SK-N-SH (cell line): Measurements from ENCODE around the gene SHROOM1. TPM values are rescaled to one million over a fixed set of nuclear protein-coding genes. Genes with fewer than 3 reads are reported as not detected.

Source experiments
- CTCF ChIA-PET: fragments of 300-600, 350-600 bp; formaldehyde crosslinking; extraction: SDS; loops from one replicate; lab custom pipeline; 2021; lab: Yijun Ruan, JAX
- POLR2A ChIA-PET: fragments of 350-600 bp; sonication (Branson Sonifier 250); formaldehyde crosslinking; extraction: SDS; loops from one replicate; lab custom pipeline; 2020; ENCODE audit warnings: antibody characterized with exemption, inconsistent platforms; lab: Yijun Ruan, JAX
- DNase-seq: peaks from one replicate; pipeline ENCODE4 v3.0.0; 2012
- H2AFZ ChIP-seq: fragments of 200-600 bp; sonication (generic); 2 replicates; pipeline ENCODE4 v1.8.1; 2016; ENCODE audit warnings: antibody characterized with exemption, mild to moderate bottlenecking, low read depth
- H3F3A ChIP-seq: fragments of 200-600 bp; sonication (generic); replicated peaks from 2 replicates; pipeline ENCODE3; 2016; ENCODE audit warnings: antibody characterized with exemption, mild to moderate bottlenecking; ENCODE audit not compliant: insufficient read depth
- H3K27ac ChIP-seq, 2 experiments: fragments of 200-500 bp in 1 of 2; fragments of 200-600 bp in 1 of 2; sonication (Bioruptor generic) in 1 of 2; sonication (generic), shearing (Covaris generic) in 1 of 2; 2 replicates each; pipeline versions ENCODE4 v1.5.1 to v1.6.1; 2014 to 2016; ENCODE audit warnings: low read depth in 2 of 2, inconsistent platforms in 1 of 2, low read length in 1 of 2, mild to moderate bottlenecking in 1 of 2, mixed read lengths in 1 of 2
- H3K27me3 ChIP-seq: fragments of 200-600 bp; sonication (generic), shearing (Covaris generic); 2 replicates; pipeline ENCODE4 v1.6.1; 2016; ENCODE audit warnings: mixed run types; ENCODE audit not compliant: insufficient read depth
- H3K36me3 ChIP-seq, 2 experiments: fragments of 200-500 bp in 1 of 2; fragments of 200-600 bp in 1 of 2; sonication (Bioruptor generic) in 1 of 2; sonication (generic) in 1 of 2; replicated peaks in 1 of 2; 2 replicates each; pipeline versions ENCODE3 to v1.5.1; 2014 to 2016; ENCODE audit warnings: low read length in 1 of 2, mild to moderate bottlenecking in 1 of 2; ENCODE audit not compliant: insufficient read depth in 2 of 2, control insufficient read depth in 1 of 2
- H3K4me1 ChIP-seq, 2 experiments: fragments of 200-500 bp in 1 of 2; fragments of 200-600 bp in 1 of 2; sonication (Bioruptor generic) in 1 of 2; sonication (generic), shearing (Covaris generic) in 1 of 2; 2 replicates each; pipeline versions ENCODE4 v1.5.1 to v1.6.1; 2014 to 2016; ENCODE audit warnings: low read depth in 1 of 2, low read length in 1 of 2, mixed run types in 1 of 2; ENCODE audit not compliant: insufficient read depth in 2 of 2, control insufficient read depth in 1 of 2
- H3K4me2 ChIP-seq: fragments of 200-600 bp; sonication (generic), shearing (Covaris generic); 2 replicates; pipeline ENCODE4 v1.6.1; 2017; ENCODE audit warnings: mixed run types
- H3K4me3 ChIP-seq, 2 experiments: fragments of 200-500 bp in 1 of 2; fragments of 200-600 bp in 1 of 2; sonication (Bioruptor generic) in 1 of 2; sonication (generic), shearing (Covaris generic) in 1 of 2; 2 replicates each; pipeline versions ENCODE4 v1.5.1 to v1.8.1; 2014 to 2016; ENCODE audit warnings: low read depth in 2 of 2, inconsistent platforms in 1 of 2, low read length in 1 of 2, mild to moderate bottlenecking in 1 of 2, mixed read lengths in 1 of 2, moderate library complexity in 1 of 2
- H3K79me2 ChIP-seq: fragments of 200-600 bp; sonication (generic); 2 replicates; pipeline ENCODE4 v1.8.1; 2017; ENCODE audit warnings: mild to moderate bottlenecking; ENCODE audit not compliant: insufficient read depth
- H3K9ac ChIP-seq: fragments of 200-600 bp; sonication (generic); 2 replicates; pipeline ENCODE4 v1.6.1; 2017; ENCODE audit warnings: mixed run types
- H3K9me2 ChIP-seq: fragments of 200-600 bp; sonication (generic); 2 replicates; pipeline ENCODE4 v1.6.1; 2017; ENCODE audit warnings: mixed run types
- H3K9me3 ChIP-seq: fragments of 200-600 bp; sonication (generic); 2 replicates; pipeline ENCODE4 v1.6.1; 2017; ENCODE audit warnings: mixed run types, mild to moderate bottlenecking, moderate library complexity
- H4K20me1 ChIP-seq: fragments of 200-600 bp; sonication (generic); 2 replicates; pipeline ENCODE4 v1.6.1; 2017; ENCODE audit warnings: mild to moderate bottlenecking, mixed run types; ENCODE audit not compliant: insufficient read depth
- CHD2 ChIP-seq: fragments of 150-350 bp; IDR thresholded peaks from 2 replicates; pipeline ENCODE4 v1.6.1; 2018; ENCODE audit warnings: low read length; ENCODE audit not compliant: partially characterized antibody
- CTCF ChIP-seq: fragments of 200-600 bp; sonication (generic); IDR thresholded peaks from 2 replicates; pipeline ENCODE4 v1.6.1; 2017; ENCODE audit warnings: antibody characterized with exemption, mild to moderate bottlenecking, moderate library complexity
- ELF1 ChIP-seq: IDR thresholded peaks from 2 replicates; pipeline ENCODE4 v1.4.0; 2012
- EZH2phosphoT487 ChIP-seq: fragments of 200-600 bp; sonication (generic); IDR thresholded peaks from 2 replicates; pipeline ENCODE4 v1.6.1; 2017; ENCODE audit warnings: low read depth, mixed run types, mild to moderate bottlenecking, antibody characterized with exemption, moderate library complexity, borderline replicate concordance
- FOXJ3 ChIP-seq: sonication (generic); formaldehyde crosslinking; IDR thresholded peaks from 2 replicates; pipeline ENCODE4 v1.5.1; 2020; ENCODE audit warnings: mild to moderate bottlenecking, missing genetic modification reagents
- GABPA ChIP-seq: IDR thresholded peaks from 2 replicates; pipeline ENCODE4 v1.4.0; 2012; ENCODE audit warnings: low read depth, mild to moderate bottlenecking
- GATA2 ChIP-seq: sonication (generic); formaldehyde crosslinking; IDR thresholded peaks from 2 replicates; pipeline ENCODE4 v1.5.0; 2020; ENCODE audit warnings: mild to moderate bottlenecking, missing genetic modification reagents
- NFIC ChIP-seq: IDR thresholded peaks from 2 replicates; pipeline ENCODE4 v1.4.0; 2012; ENCODE audit warnings: borderline replicate concordance
- NRF1 ChIP-seq: IDR thresholded peaks from 2 replicates; pipeline ENCODE4 v1.6.1; 2012; ENCODE audit warnings: low read depth, mild to moderate bottlenecking, low read length
- PBX3 ChIP-seq: IDR thresholded peaks from 2 replicates; pipeline ENCODE4; 2012
- RCOR1 ChIP-seq: fragments of 150-350 bp; IDR thresholded peaks from 2 replicates; pipeline ENCODE4 v1.6.1; 2017; ENCODE audit warnings: antibody characterized with exemption, low read length
- REST ChIP-seq: IDR thresholded peaks from 2 replicates; pipeline ENCODE4 v1.6.1; 2012; ENCODE audit warnings: mild to moderate bottlenecking, low read depth, low read length, moderate library complexity
- RFX5 ChIP-seq: IDR thresholded peaks from 2 replicates; pipeline ENCODE4 v1.6.1; 2012; ENCODE audit warnings: mild to moderate bottlenecking, improper control_type of control experiment, low read length
- RXRA ChIP-seq: IDR thresholded peaks from 2 replicates; pipeline ENCODE4 v1.4.0; 2012; ENCODE audit warnings: low read depth, mild to moderate bottlenecking, borderline replicate concordance
- SIN3A ChIP-seq: IDR thresholded peaks from 2 replicates; pipeline ENCODE4 v1.6.1; 2012; ENCODE audit warnings: low read depth, mild to moderate bottlenecking, low read length, moderate library complexity, borderline replicate concordance
- TCF12 ChIP-seq: IDR thresholded peaks from 2 replicates; pipeline ENCODE4 v1.4.0; 2012
- TEAD4 ChIP-seq: IDR thresholded peaks from 2 replicates; pipeline ENCODE4 v1.4.0; 2012; ENCODE audit warnings: mild to moderate bottlenecking, borderline replicate concordance; ENCODE audit not compliant: insufficient read depth
- USF2 ChIP-seq: fragments of 150-350 bp; IDR thresholded peaks from 2 replicates; pipeline ENCODE4 v1.6.1; 2017; ENCODE audit warnings: antibody characterized with exemption, low read length, low read depth, borderline replicate concordance
- ZBTB33 ChIP-seq: IDR thresholded peaks from 2 replicates; pipeline ENCODE4 v1.4.0; 2012; ENCODE audit warnings: low read depth, borderline replicate concordance
- WGBS: methylation state at CpG from one replicate; pipeline ENCODE4 v1.1.6; 2017; ENCODE audit warnings: low lambda C conversion rate; 5-methylcytosine and 5-hydroxymethylcytosine counted together
- polyA plus RNA-seq, 3 experiments: library from polyadenylated mRNA; depleted of rRNA; stranded (reverse); fragments of >200 nt; gene quantifications; 2 replicates each; pipeline ENCODE4 v1.2.3, GENCODE V29; 2012

SHROOM1 gene
- polyA plus RNA-seq, 1 of the 3 experiments (the other 2 are of a cell fraction), result 3.8 TPM

GRCh38 chr5:132848270-132848669, 17.8 kb upstream of the SHROOM1 start:
- TF ChIP-seq EZH2phosphoT487 (no peak), TCF12 (no peak), ELF1 (no peak), USF2 (no peak), RFX5 (no peak), CHD2 (no peak), FOXJ3 (CRISPR knock-in tag) (no peak), GABPA (no peak), CTCF (no peak), PBX3 (no peak), REST (no peak), RCOR1 (no peak), RXRA (no peak), ZBTB33 (no peak), TEAD4 (no peak), GATA2 (CRISPR knock-in tag) (no peak), NRF1 (no peak), NFIC (no peak), SIN3A (no peak)
- DNase-seq, result no peak
- no peaks in the 10 kb centered on the region for H3K27me3 ChIP-seq
- no peaks in the 10 kb centered on the region for H4K20me1 ChIP-seq
- no peaks in the 10 kb centered on the region for H3K9me2 ChIP-seq
- no peaks in the 10 kb centered on the region for H3K9me3 ChIP-seq
- ChIA-PET POLR2A (no interaction called here), CTCF (no interaction called here)
- no peak overlapping the region for H3K9ac ChIP-seq
- WGBS, result 89% methylated on average over 8 of the region's 8 CpGs
- H2AFZ ChIP-seq, result no peak overlapping the region
- H3K4me3 ChIP-seq, result no peak overlapping the region
- no peak overlapping the region for H3K4me2 ChIP-seq
- H3K4me1 ChIP-seq, result no peaks in the 10 kb centered on the region
- H3K27ac ChIP-seq, result no peak overlapping the region
- no peaks in the 10 kb centered on the region for H3K36me3 ChIP-seq
- no peaks in the 10 kb centered on the region for H3F3A ChIP-seq
- no peaks in the 10 kb centered on the region for H3K79me2 ChIP-seq
